H1 (cell line): ENCODE measurements around the gene CCDC137.

ENCODE experiments used
- CEBPB ChIP-seq: IDR thresholded peaks from 2 replicates; pipeline ENCODE4 v1.6.1; 2012; ENCODE audit warnings: low read depth, low read length
- JUND ChIP-seq: IDR thresholded peaks from 2 replicates; pipeline ENCODE4 v1.6.1; 2011; ENCODE audit warnings: mild to moderate bottlenecking, improper control_type of control experiment, low read length
- YY1 ChIP-seq: IDR thresholded peaks from 2 replicates; pipeline ENCODE4 v1.6.1; 2011; ENCODE audit warnings: low read depth, mild to moderate bottlenecking, low read length

DNA sequence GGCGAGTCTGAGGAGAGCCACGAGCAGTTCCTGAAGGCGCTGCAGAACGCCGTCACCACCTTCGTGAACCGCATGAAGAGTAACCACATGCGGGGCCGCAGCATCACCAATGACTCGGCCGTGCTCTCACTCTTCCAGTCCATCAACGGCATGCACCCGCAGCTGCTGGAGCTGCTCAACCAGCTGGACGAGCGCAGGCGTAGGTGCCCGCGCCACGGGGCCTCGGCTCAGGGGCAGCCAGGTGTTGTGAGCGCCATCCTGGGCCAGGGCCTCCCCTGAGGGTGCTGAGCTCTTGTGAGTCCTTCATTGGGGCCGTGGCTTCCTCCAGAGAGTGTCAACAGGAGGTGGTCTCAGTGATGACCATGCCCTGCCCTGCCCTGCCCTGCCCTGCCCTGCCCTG is 29.3 kb downstream of the CCDC137 start:
- TF ChIP-seq YY1 (no peak), CEBPB (no peak), JUND (no peak)
